HepG2 (cell line): ENCODE results near the gene USP35. TPM values are rescaled to one million over a fixed set of nuclear protein-coding genes. Genes with fewer than 3 reads are reported as not detected.

Experiments
- AFF4 ChIP-seq: sonication (generic); formaldehyde crosslinking; IDR thresholded peaks from 2 replicates; pipeline ENCODE4 v1.4.0; 2020; ENCODE audit warnings: missing genetic modification reagents
- FOSL2 ChIP-seq: sonication (generic); formaldehyde crosslinking; IDR thresholded peaks from 2 replicates; pipeline ENCODE4 v1.4.0; 2020; ENCODE audit warnings: missing genetic modification reagents
- FOXA1 ChIP-seq, 2 experiments: fragments of 450-650 bp in 1 of 2; sonication (generic) in 1 of 2; formaldehyde crosslinking in 1 of 2; IDR thresholded peaks; 2 replicates each; pipeline versions ENCODE4 v1.4.0 to v1.6.1; 2016 to 2020; ENCODE audit warnings: missing genetic modification reagents in 1 of 2
- FOXO4 ChIP-seq: sonication (generic); formaldehyde crosslinking; conservative IDR thresholded peaks from 2 replicates; pipeline ENCODE4 v1.8.1; 2023; ENCODE audit warnings: missing genetic modification reagents
- HNRNPL ChIP-seq: fragments of 200-400 bp; formaldehyde crosslinking; IDR thresholded peaks from 2 replicates; pipeline ENCODE4 v1.6.1; 2017; ENCODE audit warnings: mild to moderate bottlenecking, low read depth, low read length
- HOMEZ ChIP-seq: IDR thresholded peaks from 2 replicates; pipeline ENCODE4 v1.6.1; 2016; ENCODE audit warnings: low read depth
- IRF2 ChIP-seq: IDR thresholded peaks from 2 replicates; pipeline ENCODE4 v1.6.1; 2018; ENCODE audit warnings: missing genetic modification reagents, missing compliant biosample characterization
- NFE2L2 ChIP-seq: fragments of 150-350 bp; IDR thresholded peaks from 2 replicates; pipeline ENCODE4 v1.6.1; 2014; ENCODE audit warnings: low read length
- NR2F1 ChIP-seq, 2 experiments: fragments of 450-650 bp in 1 of 2; formaldehyde crosslinking in 1 of 2; IDR thresholded peaks; 2 replicates each; pipeline versions ENCODE4 v1.5.0 to v1.6.1; 2016 to 2020; ENCODE audit warnings: mild to moderate bottlenecking in 1 of 2, missing compliant biosample characterization in 1 of 2, missing genetic modification reagents in 1 of 2, moderate library complexity in 1 of 2
- THRA ChIP-seq: sonication (generic); formaldehyde crosslinking; IDR thresholded peaks from 2 replicates; pipeline ENCODE4 v1.4.0; 2020; ENCODE audit warnings: missing genetic modification reagents, borderline replicate concordance
- TIGD3 ChIP-seq: sonication (generic); formaldehyde crosslinking; IDR thresholded peaks from 2 replicates; pipeline ENCODE4 v1.5.1; 2020; ENCODE audit warnings: mild to moderate bottlenecking, missing genetic modification reagents, borderline replicate concordance
- ZC3H4 ChIP-seq: sonication (generic); formaldehyde crosslinking; IDR thresholded peaks from 2 replicates; pipeline ENCODE4 v1.4.0; 2020; ENCODE audit warnings: missing genetic modification reagents, borderline replicate concordance
- ZFX ChIP-seq: sonication (generic); formaldehyde crosslinking; IDR thresholded peaks from 2 replicates; pipeline ENCODE4 v1.4.0; 2020; ENCODE audit warnings: mild to moderate bottlenecking, low read depth, missing genetic modification reagents, moderate library complexity
- ZNF512 ChIP-seq: sonication (generic); formaldehyde crosslinking; IDR thresholded peaks from 2 replicates; pipeline ENCODE4 v1.4.0; 2020; ENCODE audit warnings: mild to moderate bottlenecking, missing genetic modification reagents
- ZNF562 ChIP-seq: sonication (generic); formaldehyde crosslinking; IDR thresholded peaks from 2 replicates; pipeline ENCODE4 v1.8.0; 2022; ENCODE audit warnings: missing genetic modification reagents, borderline replicate concordance
- ZNF569 ChIP-seq: sonication (generic); formaldehyde crosslinking; IDR thresholded peaks from 2 replicates; pipeline ENCODE4 v1.5.0; 2020; ENCODE audit warnings: mild to moderate bottlenecking, missing genetic modification reagents, moderate library complexity, borderline replicate concordance
- polyA plus RNA-seq, 8 experiments: library from polyadenylated mRNA; depleted of rRNA in 3 of 8; stranded (reverse) in 7 of 8; unstranded in 1 of 8; fragments of >200 nt; fragmentation: Illumina TruSeq in 4 of 8; extraction: Trizol in 4 of 8; gene quantifications; 2 replicates each; pipeline versions ENCODE4 v1.2.1 to v1.2.3, GENCODE V29; 2011 to 2016; ENCODE audit warnings: low read depth in 4 of 8, missing spikeins in 1 of 8, mixed read lengths in 1 of 8; ENCODE audit not compliant: insufficient read depth in 1 of 8
- total RNA-seq, 5 experiments: library from RNA; depleted of rRNA; stranded (reverse); fragments of >200 nt; fragmentation: Illumina TruSeq; extraction: Trizol; gene quantifications; 2 replicates each; pipeline ENCODE4 v1.2.3, GENCODE V29; 2016; ENCODE audit warnings: low read depth in 1 of 5

Gene USP35
- total and polyA plus RNA-seq, 2 of the 13 experiments (the other 11 are each of a cell fraction or from before 2014, with no cell fraction given): 4.6 to 7.7 TPM

GRCh38 chr11:78156127-78156844 is 32.4 kb upstream of the USP35 start (continued):
- TF ChIP-seq ZNF512 (CRISPR knock-in tag) (no peak), AFF4 (CRISPR knock-in tag) (no peak), FOXA1 (IDR thresholded peaks at IDR 0.05) (peak; percentile 19; the same call in 1 of the 2 replicates), FOXA1 (CRISPR knock-in tag; IDR thresholded peaks at IDR 0.05) (peak; percentile 92), FOSL2 (CRISPR knock-in tag) (peak; percentile 85), HNRNPL (no peak), THRA (CRISPR knock-in tag) (peak; percentile 98), NFE2L2 (peak; percentile 71), ZC3H4 (CRISPR knock-in tag) (no peak), ZNF569 (no peak), FOXO4 (CRISPR knock-in tag) (no peak), TIGD3 (CRISPR knock-in tag) (no peak), HOMEZ (CRISPR knock-in tag) (peak; percentile 78; the same call in 1 of the 2 replicates), ZFX (peak; percentile 92), ZNF562 (CRISPR knock-in tag) (no peak), NR2F1 (CRISPR knock-in tag; IDR thresholded peaks at IDR 0.05) (peak; percentile 84 to 91; a peak in 3 of 4 replicates), IRF2 (CRISPR knock-in tag) (peak; percentile 88)
